Bladder microvascular endothelial cell (primary cell): ENCODE data around the gene IRAK4. TPM values are rescaled to one million over a fixed set of nuclear protein-coding genes. Genes with fewer than 3 reads are reported as not detected.

Source experiments
- total RNA-seq: library from RNA; depleted of rRNA; stranded (reverse); fragments of >200 nt; gene quantifications from 2 replicates; pipeline ENCODE4 v1.2.3, GENCODE V29; 2014

The IRAK4 gene
- 11.7 and 20.9 TPM in 2 replicates for total RNA-seq

GRCh38 chr12:43758728-43759563 is at the start of gene IRAK4, which contains the start of gene PUS7L:
Gene IRAK4 (plus strand): TSS chr12:43758951. CDS start chr12:43768112, 9,161 bp downstream.
Gene PUS7L (minus strand): TSS chr12:43758790. CDS start chr12:43755245, 3,545 bp downstream.

DNA sequence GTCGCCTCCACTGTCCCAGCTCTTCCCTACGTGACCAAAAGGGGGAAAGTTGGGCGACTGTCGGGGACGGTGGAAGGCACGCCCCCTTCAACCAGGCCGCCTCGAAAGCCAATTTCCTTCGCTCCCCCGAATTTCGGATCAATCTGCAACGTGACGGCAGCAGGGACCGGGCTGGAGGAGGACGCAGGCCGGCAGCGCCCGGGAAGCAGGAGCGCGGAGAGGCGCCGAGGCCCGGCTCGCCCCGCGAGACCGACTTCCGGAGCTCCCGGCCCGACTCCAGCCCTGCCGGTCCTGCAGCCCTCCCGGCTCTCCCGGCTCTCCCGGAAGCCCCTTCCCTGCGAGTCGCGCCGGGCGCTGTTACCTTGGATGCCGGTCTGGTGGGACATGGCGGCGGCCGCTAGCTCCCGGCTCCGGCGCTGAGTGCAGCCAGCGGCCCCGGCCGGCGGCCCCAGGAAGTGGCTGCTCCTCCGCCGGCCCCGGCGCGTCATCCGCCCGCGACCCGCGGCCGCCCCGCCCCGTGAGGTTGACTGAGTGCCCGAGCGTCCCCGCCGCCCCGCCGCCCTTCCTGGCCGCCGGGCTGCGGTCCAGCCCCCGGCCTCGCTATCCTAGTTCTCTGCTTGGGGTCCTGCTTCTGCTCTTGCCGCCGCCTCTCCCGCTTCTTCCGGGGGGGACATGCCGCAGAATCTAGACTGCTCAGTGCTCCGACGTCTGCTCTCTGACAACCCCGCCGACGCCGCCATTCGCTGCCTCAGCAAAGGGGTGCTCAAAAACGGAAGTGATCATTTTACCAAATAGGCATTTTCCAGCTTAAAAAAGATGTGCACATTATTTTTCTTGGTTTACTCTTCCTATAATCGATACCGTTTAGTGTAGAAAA is 47.3 kb downstream of the IRAK4 start, which contains the start of gene TWF1:
TSS of gene TWF1 (minus strand) at position 458 of the 877 bp plus-strand sequence. CDS start at position 386, 72 bp downstream.

DNA sequence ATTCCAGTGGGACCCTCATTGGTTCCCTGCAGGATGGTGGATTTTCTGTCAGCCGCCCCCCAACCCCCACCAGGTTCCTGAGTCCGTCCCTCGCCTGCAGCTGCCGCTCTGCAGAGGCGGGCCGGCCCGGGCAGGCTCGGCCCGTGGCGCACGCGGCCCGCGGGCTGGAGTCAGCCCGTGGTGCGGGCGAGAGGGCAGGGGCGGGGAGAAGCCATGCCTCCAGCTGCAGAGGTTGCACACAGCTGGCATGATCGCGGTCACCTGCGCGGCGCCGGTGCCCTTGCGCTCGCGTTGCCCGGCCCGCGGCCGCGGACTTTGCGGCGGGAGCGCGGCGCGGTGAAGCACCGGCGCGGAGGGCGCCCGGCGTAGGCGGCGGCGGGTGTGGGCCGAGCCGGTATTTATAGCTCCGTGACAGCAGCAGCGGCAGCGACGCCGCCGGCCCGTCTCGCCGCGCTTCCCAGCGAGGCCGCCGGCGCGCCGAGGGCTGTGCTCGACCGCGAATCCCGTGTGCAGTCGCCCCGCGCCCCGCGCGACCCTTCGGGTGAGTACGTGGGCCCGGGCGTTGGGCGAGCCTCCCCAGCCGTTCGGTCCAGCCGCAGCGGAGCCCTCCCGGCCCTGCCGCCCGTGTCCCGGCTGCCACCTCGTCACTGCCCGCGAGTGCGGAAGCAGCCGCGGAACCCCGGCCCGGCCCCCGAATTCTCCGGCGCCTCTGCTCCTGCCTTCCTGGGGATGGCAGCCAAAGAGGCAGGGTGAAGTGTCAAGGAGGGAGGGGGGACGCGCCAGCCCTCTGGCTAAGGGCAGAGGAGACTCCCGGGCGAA is 77.1 kb downstream of the IRAK4 start, which contains the start of gene TMEM117:
TSS of gene TMEM117 (plus strand) at position 426 of the 819 bp plus-strand sequence.

Other genes with a start within 250 kb of the IRAK4 start
- not detected in 2 replicates for gene ADAMTS20, start 206.7 kb upstream of the IRAK4 start, total RNA-seq
- 5.2 and 15.7 TPM in 2 replicates for gene PUS7L, start 161 bp upstream of the IRAK4 start, total RNA-seq
- gene TWF1, start 47.4 kb downstream of the IRAK4 start, total RNA-seq, result 83.5 and 92.9 TPM in 2 replicates
- gene TMEM117, start 77.1 kb downstream of the IRAK4 start, total RNA-seq, result 1.9 and 3.8 TPM in 2 replicates